HG02610 (cell line): Measurements from ENCODE around the gene TRAPPC4.
A peak's percentile ranks its signal among the peaks of the same experiment; 100 is the strongest.
"Not testable (repeated sequence)": the region's sequence is repeated elsewhere in the genome, so short reads cannot be mapped to it uniquely, and the experiment has no call there.

Experiments
- ATAC-seq: cut with Tn5 transposase; IDR thresholded peaks from one replicate; pipeline ENCODE4 v1.9.1; 2021; ENCODE audit warnings: mild to moderate bottlenecking, moderate library complexity; ENCODE audit not compliant: unreplicated experiment

TRAPPC4 gene, protein sequence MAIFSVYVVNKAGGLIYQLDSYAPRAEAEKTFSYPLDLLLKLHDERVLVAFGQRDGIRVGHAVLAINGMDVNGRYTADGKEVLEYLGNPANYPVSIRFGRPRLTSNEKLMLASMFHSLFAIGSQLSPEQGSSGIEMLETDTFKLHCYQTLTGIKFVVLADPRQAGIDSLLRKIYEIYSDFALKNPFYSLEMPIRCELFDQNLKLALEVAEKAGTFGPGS

DNA sequence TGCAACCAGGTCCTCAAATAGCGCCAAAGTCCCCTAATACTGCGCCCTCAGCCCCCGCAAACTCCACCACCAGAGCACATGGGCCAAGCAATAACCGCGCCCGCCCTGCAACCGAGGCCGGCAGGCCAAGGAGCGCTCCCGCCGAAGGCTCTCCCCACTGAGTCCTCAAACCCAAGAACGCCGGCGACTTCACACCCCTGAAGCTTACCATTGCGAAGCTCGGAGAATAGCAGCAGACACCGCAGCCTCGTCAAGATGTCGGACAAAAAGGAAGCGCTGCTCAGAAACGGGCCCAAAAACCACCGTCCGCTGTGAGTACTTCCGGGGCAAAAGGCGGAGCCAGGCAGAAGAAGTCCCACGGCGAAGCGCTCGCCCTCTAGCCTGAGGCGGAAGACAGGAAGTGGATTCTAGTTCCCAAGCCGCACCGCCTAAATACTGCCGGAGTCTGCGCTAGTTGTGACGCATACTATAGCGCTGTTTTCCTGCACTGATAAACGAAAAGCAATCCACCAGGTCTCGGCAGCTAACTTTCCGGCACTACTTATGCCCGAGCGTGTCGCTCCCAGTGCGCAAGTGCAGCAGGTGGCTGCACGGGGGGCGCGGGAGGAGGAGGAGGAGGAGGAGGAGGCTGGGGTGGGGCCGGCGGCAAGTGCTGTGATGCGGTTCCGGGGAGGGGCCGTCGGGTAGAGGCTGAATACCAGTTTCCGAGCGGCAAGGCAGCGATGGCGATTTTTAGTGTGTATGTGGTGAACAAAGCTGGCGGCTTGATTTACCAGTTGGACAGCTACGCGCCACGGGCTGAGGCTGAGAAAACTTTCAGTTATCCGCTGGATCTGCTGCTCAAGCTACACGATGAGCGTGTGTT, at the start of gene TRAPPC4, which contains the start of gene RPS25:
Gene TRAPPC4, plus strand, starts transcription at position 693 of the 865 bp plus-strand sequence. Its CDS starts 30 bp downstream, at position 723.
Gene RPS25, minus strand, starts transcription at position 270 of the 865 bp plus-strand sequence. Its CDS starts 59 bp downstream, at position 211.
- ATAC-seq, result peak; percentile 80

DNA sequence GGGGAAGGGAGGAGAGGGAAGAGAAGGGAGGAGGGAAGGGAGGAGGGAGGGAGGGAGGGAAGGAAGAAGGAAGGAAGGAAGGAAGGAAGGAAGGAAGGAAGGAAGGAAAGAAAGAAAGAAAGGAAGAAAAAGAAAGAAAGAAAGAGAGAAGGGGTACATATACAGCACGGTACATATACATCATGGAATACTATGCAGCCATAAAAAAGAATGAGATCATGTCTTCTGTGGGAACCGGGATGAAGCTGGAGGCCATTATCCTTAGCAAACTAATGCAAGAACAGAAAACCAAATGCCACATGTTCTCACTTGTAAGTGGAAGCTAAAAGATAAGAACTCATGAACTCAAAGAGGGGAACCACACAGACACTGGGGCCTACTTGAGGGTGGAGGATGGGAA, 49.1 kb upstream of the TRAPPC4 start:
- not testable (repeated sequence) for ATAC-seq

DNA sequence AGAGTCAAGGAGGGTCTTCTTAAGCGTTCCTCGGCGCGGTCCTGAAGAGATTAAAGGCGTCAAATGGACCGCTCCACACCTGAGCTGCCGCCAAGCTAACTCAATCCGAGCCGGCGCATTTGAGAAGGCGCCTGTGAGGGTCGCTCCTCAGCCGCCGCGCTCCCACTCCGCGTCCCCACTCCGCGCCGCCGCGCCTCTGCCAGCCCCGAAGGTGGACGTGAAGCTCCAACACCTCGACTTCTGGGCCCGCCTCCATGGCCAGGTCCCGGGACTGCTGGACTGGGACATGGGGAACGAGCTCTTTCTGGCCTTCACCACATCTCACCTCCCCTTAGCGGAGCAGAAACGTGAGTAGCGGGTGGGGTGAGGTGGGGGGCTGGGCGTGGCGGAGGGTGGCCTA, 46.9 kb upstream of the TRAPPC4 start, which contains the start of gene FOXR1:
Gene FOXR1, plus strand, starts transcription at position 116 of the 400 bp plus-strand sequence. Its CDS starts 171 bp downstream, at position 287.
- ATAC-seq, result no peak

DNA sequence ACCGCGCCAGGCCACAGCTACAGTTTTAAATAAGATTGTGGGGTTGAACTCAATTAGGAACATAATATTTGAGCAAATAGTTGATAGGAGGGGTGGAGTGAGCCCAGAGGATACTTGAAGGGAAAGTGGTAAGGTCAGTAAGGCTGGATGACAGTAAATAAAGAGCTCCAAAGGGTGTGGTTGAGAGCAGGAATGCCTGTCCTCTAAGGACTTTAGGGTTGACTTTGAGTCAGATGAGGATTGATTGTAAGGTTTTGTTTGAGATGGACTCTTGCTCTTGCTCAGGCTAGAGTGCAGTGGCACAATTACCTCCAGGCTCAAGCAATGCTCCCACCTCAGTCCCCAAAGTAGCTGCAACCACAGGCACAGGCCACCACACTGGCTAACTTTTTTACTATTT, 44.6 kb upstream of the TRAPPC4 start:
- no peak for ATAC-seq

DNA sequence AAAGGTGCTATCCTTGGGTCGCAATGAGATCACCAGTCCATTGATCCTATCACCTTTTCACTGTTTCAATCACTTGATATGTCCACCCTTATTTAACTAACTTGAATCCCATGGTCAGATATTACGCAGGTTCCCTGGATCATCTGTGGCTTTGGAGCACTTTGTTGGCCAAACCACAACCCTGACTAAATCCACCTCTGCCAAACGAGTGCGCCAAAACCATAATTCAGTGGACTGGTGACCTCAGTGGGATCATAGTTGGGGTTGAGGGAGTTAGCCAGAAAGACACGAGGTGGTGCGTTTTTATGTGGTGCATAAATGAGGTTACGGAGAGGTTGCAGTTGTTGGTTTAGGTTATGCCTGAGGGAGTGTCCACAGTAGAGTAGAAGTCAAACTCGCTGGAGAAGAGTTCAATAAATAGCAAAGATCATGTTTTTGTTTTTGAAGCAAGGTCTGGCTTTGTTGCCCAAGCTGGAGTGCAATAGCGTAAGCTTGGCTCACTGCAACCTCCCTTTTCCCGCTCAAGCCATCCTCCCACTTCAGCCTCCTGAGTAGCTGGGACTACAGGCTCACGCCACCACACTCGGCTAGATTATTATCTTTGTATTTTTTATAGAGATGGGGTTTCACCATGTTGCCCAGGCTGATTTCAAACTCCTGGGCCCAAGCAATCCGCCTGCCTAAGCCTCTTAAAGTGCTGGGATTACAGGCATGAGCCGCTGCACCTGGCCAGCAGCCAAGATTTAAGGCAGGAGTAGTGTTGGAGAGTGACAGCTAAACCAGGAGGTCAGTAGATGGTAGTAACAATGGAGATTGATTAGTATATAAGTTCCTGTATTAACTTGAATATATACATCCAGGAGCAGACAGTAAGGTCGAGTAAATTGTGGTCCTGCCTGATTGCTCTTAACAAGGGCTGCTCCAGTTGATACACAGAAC, 42.5 kb upstream of the TRAPPC4 start:
- no peak for ATAC-seq

DNA sequence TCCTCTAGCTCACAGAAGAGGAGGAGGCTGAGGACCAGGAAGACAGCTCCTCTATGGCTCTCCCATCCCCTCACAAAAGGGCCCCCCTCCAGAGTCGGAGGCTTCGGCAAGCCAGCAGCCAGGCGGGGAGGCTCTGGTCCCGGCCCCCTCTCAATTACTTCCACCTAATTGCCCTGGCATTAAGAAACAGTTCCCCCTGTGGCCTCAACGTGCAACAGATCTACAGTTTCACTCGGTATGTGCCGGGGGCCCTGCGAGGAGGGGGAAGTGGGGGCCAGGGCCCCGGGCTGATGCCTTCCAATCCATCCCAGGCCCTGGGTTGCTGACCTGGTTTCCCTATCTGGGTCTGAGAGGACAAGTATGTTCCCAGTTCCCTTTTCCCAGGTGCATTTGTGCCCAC, 39.1 kb upstream of the TRAPPC4 start:
- ATAC-seq, result no peak

DNA sequence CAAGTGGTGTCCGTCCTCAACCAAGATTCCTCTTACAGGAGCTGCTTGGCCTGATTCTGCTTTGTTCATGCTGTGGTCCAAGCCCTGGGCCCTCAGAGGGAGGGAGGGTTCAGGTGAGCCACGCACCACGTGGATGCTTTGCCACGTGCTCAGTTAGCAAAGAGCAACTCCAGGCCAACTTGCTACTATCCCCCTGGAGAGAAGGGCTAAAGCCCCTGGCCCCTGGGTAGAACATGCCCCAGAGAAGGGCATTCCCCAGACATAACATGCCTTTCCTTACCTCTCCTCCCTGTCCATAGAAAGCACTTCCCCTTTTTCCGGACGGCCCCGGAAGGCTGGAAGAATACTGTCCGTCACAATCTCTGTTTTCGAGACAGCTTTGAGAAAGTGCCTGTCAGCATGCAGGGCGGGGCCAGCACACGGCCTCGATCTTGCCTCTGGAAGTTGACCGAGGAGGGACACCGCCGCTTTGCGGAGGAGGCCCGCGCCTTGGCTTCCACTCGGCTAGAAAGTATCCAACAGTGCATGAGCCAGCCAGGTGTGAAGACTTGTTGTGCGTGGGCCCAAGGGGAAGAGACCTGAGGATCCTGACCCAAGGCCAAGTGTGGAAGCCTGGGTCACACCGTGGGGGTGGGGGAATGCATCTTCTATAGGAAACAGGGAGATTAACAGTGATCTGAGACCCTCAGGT, 38.2 kb upstream of the TRAPPC4 start:
- ATAC-seq, result no peak

DNA sequence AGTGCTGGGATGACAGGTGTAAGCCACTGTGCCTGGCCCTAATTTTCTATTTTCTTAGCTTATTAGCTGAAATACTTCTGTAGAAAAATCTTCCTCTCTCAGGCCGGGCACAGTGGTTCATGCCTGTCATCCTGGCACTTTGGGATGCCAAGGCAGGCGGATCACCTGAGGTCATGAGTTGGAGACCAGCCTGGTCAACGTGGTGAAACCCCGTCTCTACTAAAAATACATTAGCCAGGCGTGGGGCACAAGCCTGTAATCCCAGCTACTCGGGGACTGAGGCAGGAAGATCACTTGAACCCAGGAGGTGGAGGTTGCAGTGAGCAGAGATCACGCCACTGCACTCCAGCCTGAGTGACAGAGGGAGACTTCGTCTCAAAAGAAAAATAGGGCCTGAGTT, 34.2 kb upstream of the TRAPPC4 start:
- not testable (repeated sequence) for ATAC-seq

DNA sequence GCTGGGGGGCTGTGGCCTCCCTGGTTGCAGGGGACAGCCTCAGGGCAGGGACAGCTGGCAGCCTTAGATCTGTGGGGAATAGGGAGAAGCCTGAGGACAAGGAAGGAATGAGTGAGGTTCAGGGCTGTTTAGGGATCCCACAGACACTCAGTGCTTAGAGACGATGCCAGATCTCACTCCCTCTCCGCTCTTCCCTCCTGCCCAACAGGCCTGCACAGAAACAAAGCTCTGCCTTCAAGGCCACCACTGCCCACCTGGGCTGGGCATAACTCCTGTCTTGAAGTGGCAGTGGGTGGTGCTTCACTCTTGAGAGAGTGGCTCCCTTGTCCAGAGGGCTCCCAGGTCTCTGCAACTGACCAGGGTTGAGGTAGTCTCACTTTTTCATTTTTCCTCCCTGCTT, 33.7 kb upstream of the TRAPPC4 start:
- ATAC-seq, result no peak

DNA sequence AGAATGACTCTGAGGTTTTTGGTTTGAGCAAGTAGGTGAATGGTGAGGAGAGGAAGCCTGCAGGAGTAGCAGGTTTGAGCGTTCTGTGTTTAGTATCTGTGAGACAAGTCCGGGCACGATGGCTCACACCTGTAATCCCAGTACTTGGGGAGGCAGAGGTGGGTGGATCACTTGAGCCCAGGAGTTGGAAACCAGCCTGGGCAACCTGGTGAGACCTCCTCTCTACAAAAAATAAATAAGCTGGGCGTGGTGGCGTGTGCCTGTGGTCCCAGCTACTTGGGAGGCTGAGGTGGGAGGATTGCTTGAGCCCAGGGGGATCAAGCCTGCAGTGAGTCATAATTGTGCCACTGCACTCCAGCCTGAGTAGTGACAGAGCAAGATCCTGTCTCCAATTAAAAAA, 30.3 kb upstream of the TRAPPC4 start:
- ATAC-seq, result no peak

DNA sequence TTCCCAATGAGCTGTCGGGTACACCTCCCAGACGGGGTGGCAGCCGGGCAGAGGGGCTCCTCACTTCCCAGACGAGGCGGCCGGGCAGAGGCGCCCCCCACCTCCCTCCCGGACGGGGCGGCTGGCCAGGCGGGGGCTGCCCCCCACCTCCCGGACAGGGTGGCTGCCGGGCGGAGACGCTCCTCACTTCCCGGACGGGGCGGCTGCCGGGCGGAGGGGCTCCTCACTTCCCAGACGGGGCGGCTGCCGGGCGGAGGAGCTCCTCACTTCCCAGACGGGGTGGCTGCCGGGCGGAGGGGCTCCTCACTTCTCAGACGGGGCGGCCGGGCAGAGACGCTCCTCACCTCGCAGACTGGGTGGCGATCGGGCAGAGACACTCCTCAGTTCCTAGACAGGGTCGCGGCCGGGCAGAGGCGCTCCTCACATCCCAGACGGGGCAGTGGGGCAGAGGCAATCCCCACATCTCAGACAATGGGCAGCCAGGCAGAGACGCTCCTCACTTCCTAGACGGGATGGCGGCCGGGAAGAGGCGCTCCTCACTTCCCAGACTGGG, 27.0 kb upstream of the TRAPPC4 start:
- not testable (repeated sequence) for ATAC-seq

DNA sequence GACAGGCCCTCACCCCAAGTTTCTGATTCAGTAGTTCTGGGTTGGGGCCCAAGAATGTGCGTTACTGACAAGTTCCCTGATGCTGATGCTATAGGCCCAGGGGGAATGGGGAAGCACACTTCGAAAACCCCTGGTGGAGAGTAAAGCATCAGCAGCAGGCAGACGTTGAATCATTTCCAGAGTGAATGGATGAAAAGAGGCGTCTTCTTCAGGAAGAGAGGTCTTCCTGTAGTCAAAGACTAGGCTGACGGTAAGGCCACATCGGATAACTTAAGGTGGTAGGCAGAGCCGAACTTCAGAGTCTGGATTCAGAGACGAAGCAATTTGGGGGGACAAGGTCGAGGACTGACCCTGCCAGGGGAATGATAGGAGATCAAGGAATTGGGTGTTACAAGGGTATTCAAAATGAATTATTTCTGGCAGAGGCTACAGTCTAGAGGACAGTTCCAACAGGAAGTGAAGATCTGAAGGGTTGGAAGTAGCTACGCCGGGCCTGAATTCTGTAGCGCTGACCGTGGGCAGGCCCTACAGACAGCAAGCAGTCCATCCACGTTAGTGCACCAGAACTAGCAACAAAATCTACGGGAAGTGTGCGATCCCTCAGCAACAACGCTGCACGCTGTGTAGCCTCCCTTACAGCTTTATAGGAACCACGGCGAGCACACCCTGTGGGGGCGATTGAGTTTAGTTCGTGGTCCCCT, 21.5 kb upstream of the TRAPPC4 start:
- peak; percentile 33 for ATAC-seq

DNA sequence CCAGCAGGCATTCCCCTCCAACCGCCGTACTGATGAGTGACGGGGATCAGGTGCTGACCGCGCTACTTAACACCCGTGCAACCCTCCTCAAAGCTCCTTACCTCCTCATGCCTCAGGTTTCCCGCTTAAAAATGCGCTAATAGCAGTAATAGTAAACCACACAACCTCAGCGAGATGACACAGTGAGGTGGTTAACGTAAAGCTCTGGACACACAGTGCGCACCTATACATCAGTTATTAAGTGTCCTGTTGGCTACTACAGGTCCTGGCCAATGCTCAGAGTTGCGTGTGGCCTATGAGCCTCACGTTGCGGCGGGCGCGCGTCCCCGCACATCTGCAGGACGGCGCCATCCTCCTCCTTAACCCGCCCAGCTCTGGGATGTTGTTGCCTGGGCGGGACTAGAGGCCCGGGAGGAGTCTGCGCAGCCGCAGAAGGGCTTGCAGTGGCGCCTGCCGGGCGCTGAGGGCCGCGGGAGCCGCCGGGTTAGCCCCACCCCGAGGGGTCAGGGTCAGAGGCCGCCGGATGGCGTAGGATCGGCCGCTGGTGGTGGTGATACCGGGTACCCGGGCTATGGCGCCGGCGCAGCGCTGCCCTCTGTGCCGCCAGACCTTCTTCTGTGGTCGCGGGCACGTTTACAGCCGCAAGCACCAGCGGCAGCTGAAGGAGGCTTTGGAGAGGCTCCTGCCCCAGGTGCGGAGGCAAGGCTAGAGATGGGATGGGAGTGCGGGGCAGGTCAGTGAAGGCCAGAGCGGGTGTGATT, 20.8 kb upstream of the TRAPPC4 start, which contains the start of gene CENATAC:
Gene CENATAC, plus strand, starts transcription at position 512 of the 761 bp plus-strand sequence. Its CDS starts 60 bp downstream, at position 572.
- ATAC-seq, result peak; percentile 87

DNA sequence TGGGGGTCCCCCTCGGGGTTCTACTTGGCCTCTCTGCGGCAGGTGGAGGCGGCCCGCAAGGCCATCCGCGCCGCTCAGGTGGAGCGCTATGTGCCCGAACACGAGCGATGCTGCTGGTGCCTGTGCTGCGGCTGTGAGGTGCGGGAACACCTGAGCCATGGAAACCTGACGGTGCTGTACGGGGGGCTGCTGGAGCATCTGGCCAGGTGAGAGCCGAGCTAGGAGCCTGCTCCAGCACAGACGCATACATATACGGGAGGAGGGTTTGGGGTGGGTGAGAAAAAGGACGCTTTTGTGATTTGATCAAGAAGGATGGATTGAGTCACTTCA, 20.2 kb upstream of the TRAPPC4 start:
- no peak for ATAC-seq

DNA sequence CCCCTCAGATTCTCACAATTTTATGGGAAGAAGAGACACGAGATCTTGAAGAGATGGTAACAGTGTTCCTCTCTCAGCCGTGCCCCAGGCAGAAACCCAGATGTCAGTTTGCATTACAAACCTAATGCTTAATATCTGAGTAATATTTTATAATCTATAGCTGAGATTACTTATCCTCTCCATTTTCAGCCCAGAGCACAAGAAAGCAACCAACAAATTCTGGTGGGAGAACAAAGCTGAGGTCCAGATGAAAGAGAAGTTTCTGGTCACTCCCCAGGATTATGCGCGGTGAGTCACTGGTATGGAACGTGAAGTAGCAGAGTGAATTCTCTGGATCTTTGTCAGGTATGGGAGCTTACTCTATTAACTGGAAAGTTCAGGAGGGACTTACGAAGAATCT, 19.7 kb upstream of the TRAPPC4 start:
- no peak for ATAC-seq

DNA sequence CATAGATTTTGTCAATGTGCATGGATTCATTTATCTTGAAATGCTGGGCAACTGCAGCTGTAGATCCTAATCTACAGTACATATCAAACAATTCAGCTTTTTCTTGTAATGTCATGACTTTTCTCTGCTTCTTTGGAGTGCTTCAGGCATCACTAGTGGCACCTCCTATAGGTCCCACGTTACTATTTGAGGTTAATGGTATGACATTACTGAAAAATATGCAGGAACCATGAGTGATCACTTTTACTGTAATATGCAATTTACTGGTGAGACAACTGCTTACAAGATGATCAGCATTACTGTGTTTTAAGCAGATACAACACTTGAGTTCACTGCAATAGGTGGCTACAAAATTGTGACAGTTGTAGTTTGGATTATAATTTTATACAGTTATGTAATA, 17.7 kb upstream of the TRAPPC4 start:
- no peak for ATAC-seq

DNA sequence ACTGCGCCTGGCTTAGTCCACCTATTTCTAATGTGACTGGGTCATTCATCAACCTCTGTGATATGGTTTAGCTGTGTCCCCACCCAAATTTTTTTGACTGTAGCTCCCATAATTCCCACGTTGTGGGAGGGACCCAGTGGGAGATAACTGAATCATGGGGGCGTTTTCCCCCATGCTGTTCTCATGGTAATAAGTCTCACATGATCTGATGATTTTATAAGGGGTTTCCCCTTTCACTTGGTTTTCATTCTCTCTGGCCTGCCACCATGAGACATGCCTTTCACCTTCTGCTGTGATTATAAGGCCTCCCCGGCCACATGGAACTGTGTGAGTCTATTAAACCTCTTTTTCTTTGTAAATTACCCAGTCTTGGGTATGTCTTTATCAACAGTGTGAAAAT, 11.9 kb upstream of the TRAPPC4 start:
- ATAC-seq, result no peak

DNA sequence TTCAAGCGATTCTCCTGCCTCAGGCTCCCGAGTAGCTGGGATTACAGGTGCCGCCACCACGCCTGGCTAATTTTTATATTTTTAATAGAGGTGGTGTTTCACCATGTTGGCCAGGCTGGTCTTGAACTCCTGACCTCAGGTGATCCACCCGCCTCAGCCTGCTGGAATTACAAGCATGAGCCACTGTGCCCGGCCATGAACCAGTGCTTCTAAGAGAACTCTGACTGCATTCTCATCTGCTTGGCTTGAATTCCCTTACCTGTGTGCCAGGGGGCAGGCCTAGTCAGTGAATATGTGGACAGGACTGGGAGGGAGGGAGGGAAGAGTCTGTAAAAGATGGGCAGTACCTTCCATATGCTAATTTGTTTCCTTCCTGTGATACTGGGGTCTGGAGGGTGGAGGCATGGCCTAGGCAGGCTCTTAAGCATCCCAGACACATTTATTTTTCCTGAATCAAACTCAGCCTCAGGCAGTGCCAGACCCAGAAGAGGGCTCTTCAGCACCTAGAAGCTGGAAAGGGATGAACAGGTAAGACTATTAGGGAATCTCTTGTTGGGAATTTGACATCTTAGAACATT, 7.0 kb upstream of the TRAPPC4 start:
- no peak for ATAC-seq
